ENCODE results near the gene E4F1. TPM values are rescaled to one million over a fixed set of nuclear protein-coding genes. Genes with fewer than 3 reads are reported as not detected.

The E4F1 gene
- total and polyA plus RNA-seq, 2 of the 13 experiments (the other 11 are each of a cell fraction or from before 2014, with no cell fraction given) = 13.8 to 19.5 TPM

- TF ChIP-seq ZNF570 (CRISPR knock-in tag; IDR thresholded peaks at IDR 0.05; ENCODE audit: borderline replicate concordance) (no peak), GPN1 (CRISPR knock-in tag; IDR thresholded peaks at IDR 0.05; ENCODE audit: borderline replicate concordance) (no peak), MIER2 (CRISPR knock-in tag; IDR thresholded peaks at IDR 0.05) (no peak), IRF9 (CRISPR knock-in tag; IDR thresholded peaks at IDR 0.05; ENCODE audit: borderline replicate concordance) (no peak; the same call in 1 of the 2 replicates), RAD51 (IDR thresholded peaks at IDR 0.05; ENCODE audit: borderline replicate concordance) (no peak), ASH2L (IDR thresholded peaks at IDR 0.05; ENCODE audit: insufficient read length, low read depth, low read length) (peak; percentile 86), ZNF318 (CRISPR knock-in tag; IDR thresholded peaks at IDR 0.05) (no peak), ETS1 (CRISPR knock-in tag; IDR thresholded peaks at IDR 0.05) (0 out of 2 replicates have a peak, but pooled peaks have one; percentile 53), HMG20A (CRISPR knock-in tag; IDR thresholded peaks at IDR 0.05; ENCODE audit: borderline replicate concordance) (no peak), ZNF710 (CRISPR knock-in tag; IDR thresholded peaks at IDR 0.05; ENCODE audit: borderline replicate concordance) (peak; percentile 77), ISL2 (CRISPR knock-in tag; IDR thresholded peaks at IDR 0.05) (peak; percentile 76), TCF12 (IDR thresholded peaks at IDR 0.05) (no peak), TCF12 (CRISPR knock-in tag; IDR thresholded peaks at IDR 0.05) (peak; percentile 68; the same call in 1 of the 2 replicates), ZNF704 (CRISPR knock-in tag; IDR thresholded peaks at IDR 0.05; ENCODE audit: borderline replicate concordance) (peak; percentile 68; the same call in 1 of the 2 replicates), ZNF205 (CRISPR knock-in tag; IDR thresholded peaks at IDR 0.05) (0 out of 2 replicates have a peak, but pooled peaks have one; percentile 72)
These were observed 44.7 kb downstream of the E4F1 start, which contains the start of gene RNPS1 (continued) for GRCh38 chr16:2267913-2268666.
